Measurements from ENCODE around the gene RPRML. TPM values are rescaled to one million over a fixed set of nuclear protein-coding genes. Genes with fewer than 3 reads are reported as not detected.

The RPRML gene
- total RNA-seq, 1 donor from 2014 or later = not detected

Small RNA genes lying within 50 kb of the gene (microRNA-seq; reads per million reads assigned to microRNA genes)
- not detected for gene MIR5089 (ENCODE audit: unreplicated experiment)

Other genes with a start within 250 kb of the RPRML start
- 14.4 TPM for gene WNT3, start 160.6 kb downstream of the RPRML start, total RNA-seq (ENCODE audit: unreplicated experiment)
- gene WNT9B, start 127.7 kb downstream of the RPRML start, total RNA-seq (ENCODE audit: unreplicated experiment) = 0.26 TPM
- 51.2 TPM for gene GOSR2, start 56.1 kb downstream of the RPRML start, total RNA-seq (ENCODE audit: unreplicated experiment)
- 108 TPM for gene CDC27, start 210.0 kb upstream of the RPRML start, total RNA-seq (ENCODE audit: unreplicated experiment)
- gene MYL4, start 230.1 kb upstream of the RPRML start, total RNA-seq (ENCODE audit: unreplicated experiment) = 2.2 TPM